ENCODE data around the gene CMTM1. TPM values are rescaled to one million over a fixed set of nuclear protein-coding genes. Genes with fewer than 3 reads are reported as not detected.
"Not testable (repeated sequence)": the region's sequence is repeated elsewhere in the genome, so short reads cannot be mapped to it uniquely, and the experiment has no call there.

CMTM1 gene
- total RNA-seq, 2 donors from 2014 or later: 3.8 to 5.3 TPM

DNA sequence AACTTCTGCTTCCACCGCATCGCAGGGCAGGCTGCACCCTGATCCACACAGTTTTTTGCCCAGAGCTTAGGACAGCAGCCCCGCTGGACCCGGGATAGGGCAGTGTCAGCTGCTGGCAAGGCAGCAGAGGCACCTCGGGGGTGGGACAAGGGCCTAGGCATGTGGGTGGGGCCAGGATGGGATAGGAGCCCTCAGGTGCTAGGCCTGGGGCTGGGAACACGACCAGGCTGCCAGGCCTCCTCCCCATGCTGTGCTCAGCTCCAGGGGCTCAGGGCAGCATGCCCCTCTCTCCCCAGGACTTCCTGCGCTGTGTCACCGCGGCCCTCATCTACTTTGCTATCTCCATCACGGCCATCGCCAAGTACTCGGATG is 42.9 kb downstream of the CMTM1 start:
- Mint-ChIP-seq H3K9me3 (peaks cover 5% of the 10 kb centered on the region), H3K36me3 (ENCODE audit: low read depth) (peaks cover 46% of the 10 kb centered on the region), H3K4me3 (no peak overlapping the region), H3K27ac (no peak overlapping the region), H3K4me1 (peaks cover 22% of the 10 kb centered on the region), H3K27me3 (ENCODE audit: insufficient read depth) (no peaks in the 10 kb centered on the region)
- H3K36me3 ChIP-seq (ENCODE audit: control insufficient read depth, insufficient read depth, low read length): peaks cover 70% of the 10 kb centered on the region
- DNase-seq: peak; percentile 61
- H3K4me1 ChIP-seq (ENCODE audit: control insufficient read depth, insufficient read depth, low read length): peaks cover 12% of the 10 kb centered on the region
- WGBS, 2 experiments (ENCODE audit: insufficient coverage in 1 of 2, insufficient read length in 1 of 2): 85 to 91% methylated on average over 9 to 12 of the region's 12 CpGs
- H3K9me3 ChIP-seq (ENCODE audit: control insufficient read depth, low read length): peaks cover 15% of the 10 kb centered on the region
- TF ChIP-seq CTCF (conservative IDR thresholded peaks at IDR 0.05): no peak
- no peak overlapping the region for H3K4me3 ChIP-seq (ENCODE audit: low read length)
- no peak overlapping the region for H3K27ac ChIP-seq (ENCODE audit: low read depth, low read length)
- H3K9ac ChIP-seq (ENCODE audit: extremely low read depth, low read length, poor library complexity, severe bottlenecking): no peak overlapping the region
- no peaks in the 10 kb centered on the region for H3K27me3 ChIP-seq (ENCODE audit: control insufficient read depth, insufficient read depth, low read length, poor library complexity, severe bottlenecking)

DNA sequence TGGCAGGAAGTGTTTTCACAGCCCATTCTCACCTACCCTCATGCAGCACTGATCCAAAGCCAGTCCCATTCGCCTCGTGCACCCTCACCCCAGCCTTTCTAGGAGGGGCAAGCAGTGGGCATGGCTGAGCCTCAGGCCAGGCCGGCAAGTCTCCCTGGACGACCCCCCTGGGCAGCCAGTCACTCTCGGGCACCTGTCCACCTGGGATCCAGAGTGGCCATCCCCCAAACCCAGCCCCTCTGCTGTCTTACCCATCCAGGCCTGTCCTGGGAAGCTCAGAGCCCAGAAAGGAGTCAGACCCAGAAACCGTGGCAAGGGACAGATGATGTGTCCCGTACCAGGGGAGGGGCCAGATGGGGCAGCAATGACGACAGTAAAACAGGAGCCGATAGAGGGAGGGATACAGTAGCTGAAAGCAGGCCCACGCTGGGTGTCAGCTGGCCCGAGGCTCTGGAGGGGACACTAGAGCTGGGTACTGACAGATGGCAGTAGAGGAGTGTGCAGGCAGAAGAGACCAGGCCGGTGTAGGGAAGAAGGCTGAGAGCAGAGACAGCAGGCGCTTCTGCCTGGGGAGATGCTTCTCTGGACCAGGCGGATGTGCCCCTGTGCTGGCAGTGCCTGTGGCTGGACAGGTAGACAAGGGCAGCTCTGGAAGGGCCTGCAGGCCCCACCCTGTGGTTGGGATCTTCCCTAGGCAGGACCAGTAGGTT is 44.0 kb downstream of the CMTM1 start:
- TF ChIP-seq CTCF (conservative IDR thresholded peaks at IDR 0.05): no peak
- Mint-ChIP-seq H3K27ac (no peak overlapping the region), H3K4me3 (no peak overlapping the region), H3K27me3 (ENCODE audit: insufficient read depth) (no peaks in the 10 kb centered on the region), H3K9me3 (peaks cover 6% of the 10 kb centered on the region), H3K4me1 (peaks cover 27% of the 10 kb centered on the region), H3K36me3 (ENCODE audit: low read depth) (peaks cover 58% of the 10 kb centered on the region)
- Histone ChIP-seq H3K9me3 (ENCODE audit: control insufficient read depth, low read length) (peaks cover 15% of the 10 kb centered on the region), H3K27ac (ENCODE audit: low read depth, low read length) (no peak overlapping the region), H3K36me3 (ENCODE audit: control insufficient read depth, insufficient read depth, low read length) (peaks cover 80% of the 10 kb centered on the region), H3K4me3 (ENCODE audit: low read length) (no peak overlapping the region), H3K27me3 (ENCODE audit: control insufficient read depth, insufficient read depth, low read length, poor library complexity, severe bottlenecking) (no peaks in the 10 kb centered on the region), H3K4me1 (ENCODE audit: control insufficient read depth, insufficient read depth, low read length) (peaks cover 12% of the 10 kb centered on the region), H3K9ac (ENCODE audit: extremely low read depth, low read length, poor library complexity, severe bottlenecking) (no peak overlapping the region)
- 93 to 95% methylated on average over 12 to 14 of the region's 14 CpGs for WGBS, 2 experiments (ENCODE audit: insufficient coverage in 1 of 2, insufficient read length in 1 of 2)
- no peak for DNase-seq

GRCh38 chr16:66611911-66612310 is 45.7 kb downstream of the CMTM1 start:
- H3K27ac Mint-ChIP-seq; H3K4me3 Mint-ChIP-seq; H3K27me3 Mint-ChIP-seq (ENCODE audit: insufficient read depth); H3K9ac ChIP-seq (ENCODE audit: extremely low read depth, low read length, poor library complexity, severe bottlenecking); H3K27me3 ChIP-seq (ENCODE audit: control insufficient read depth, insufficient read depth, low read length, poor library complexity, severe bottlenecking); H3K27ac ChIP-seq (ENCODE audit: low read depth, low read length); H3K4me3 ChIP-seq (ENCODE audit: low read length); DNase-seq; H3K9me3 Mint-ChIP-seq: not testable (repeated sequence)
- H3K9me3 ChIP-seq (ENCODE audit: control insufficient read depth, low read length): peaks cover 15% of the 10 kb centered on the region
- Mint-ChIP-seq H3K36me3 (ENCODE audit: low read depth) (peaks cover 58% of the 10 kb centered on the region), H3K4me1 (peaks cover 37% of the 10 kb centered on the region)
- peaks cover 77% of the 10 kb centered on the region for H3K36me3 ChIP-seq (ENCODE audit: control insufficient read depth, insufficient read depth, low read length)
- peaks cover 21% of the 10 kb centered on the region for H3K4me1 ChIP-seq (ENCODE audit: control insufficient read depth, insufficient read depth, low read length)
- 97% methylated on average over 8 of the region's 8 CpGs; no CpG with 5 or more reads in 1 of the 2 experiments for WGBS, 2 experiments (ENCODE audit: insufficient coverage in 1 of 2, insufficient read length in 1 of 2)
